Panc1 (cell line): ENCODE measurements around the gene OMA1. TPM values are rescaled to one million over a fixed set of nuclear protein-coding genes. Genes with fewer than 3 reads are reported as not detected.

Source experiments
- ATAC-seq: fragments of 200-7000 bp; cut with Tn5 transposase; 2 replicates; pipeline ENCODE4 v1.9.1; 2020; ENCODE audit warnings: mild to moderate bottlenecking, moderate library complexity
- BruUV-seq: library from RNA; stranded (reverse); fragments of 400-500 nt; replicated peaks from 2 replicates; lab custom pipeline; 2021; lab: Mats Ljungman, UMichigan
- CTCF ChIA-PET: fragments of 300-600 bp; sonication (Branson Sonifier 250); formaldehyde crosslinking; loops from one replicate; lab custom pipeline; 2022; ENCODE audit warnings: antibody characterized with exemption; lab: Charles Lee
- POLR2A ChIA-PET: fragments of 300-600 bp; sonication (Branson Sonifier 250); formaldehyde crosslinking; loops from one replicate; lab custom pipeline; 2022; ENCODE audit warnings: antibody characterized with exemption; lab: Charles Lee
- DNase-seq: peaks from one replicate; pipeline ENCODE4 v3.0.0-alpha.2; 2010; ENCODE audit warnings: low read depth, low spot score
- H3K27ac ChIP-seq: 2 replicates; pipeline ENCODE4 v1.5.1; 2011; ENCODE audit warnings: mild to moderate bottlenecking, low read length, inconsistent platforms
- H3K27me3 ChIP-seq: fragments of 200-500 bp; sonication (Bioruptor generic); 2 replicates; pipeline ENCODE4 v1.6.0; 2014; ENCODE audit warnings: low read length, inconsistent platforms; ENCODE audit not compliant: control insufficient read depth, insufficient read depth
- H3K36me3 ChIP-seq: fragments of 200-500 bp; sonication (Bioruptor generic); 2 replicates; pipeline ENCODE4 v1.5.1; 2014; ENCODE audit warnings: inconsistent platforms, mild to moderate bottlenecking, low read length, moderate library complexity; ENCODE audit not compliant: control insufficient read depth, insufficient read depth
- H3K4me1 ChIP-seq: 2 replicates; pipeline ENCODE4 v1.5.1; 2011; ENCODE audit warnings: inconsistent platforms, mild to moderate bottlenecking, low read length, moderate library complexity; ENCODE audit not compliant: control insufficient read depth, insufficient read depth
- H3K4me3 ChIP-seq, 2 experiments: 2 replicates each; pipeline ENCODE4 v1.5.1; 2011 to 2012; ENCODE audit warnings: low read depth in 2 of 2, low read length in 2 of 2, mild to moderate bottlenecking in 2 of 2, inconsistent platforms in 1 of 2, moderate library complexity in 1 of 2
- H3K9me3 ChIP-seq: fragments of 200-500 bp; sonication (Bioruptor generic); 2 replicates; pipeline ENCODE4 v1.5.1; 2014; ENCODE audit warnings: low read depth, mild to moderate bottlenecking, inconsistent platforms, low read length, moderate library complexity; ENCODE audit not compliant: control insufficient read depth, insufficient read depth
- POLR2AphosphoS5 ChIP-seq: IDR thresholded peaks from 2 replicates; pipeline ENCODE4 v1.6.1; 2012; ENCODE audit warnings: mild to moderate bottlenecking, low read depth, low read length, moderate library complexity
- SIN3A ChIP-seq: IDR thresholded peaks from 2 replicates; pipeline ENCODE4 v1.6.1; 2012; ENCODE audit warnings: low read depth, mild to moderate bottlenecking, low read length, moderate library complexity, borderline replicate concordance; ENCODE audit not compliant: insufficient read depth
- TCF7L2 ChIP-seq: IDR thresholded peaks from 2 replicates; pipeline ENCODE4 v1.6.1; 2011; ENCODE audit warnings: mild to moderate bottlenecking, low read depth, low read length, inconsistent platforms
- in situ Hi-C: cut with HindIII; loops from 2 replicates; pipeline ENCODE4 v1.10.0; 2016; ENCODE audit warnings: low sequenced_read_pairs, low pct_unique_long_range_greater_than_20kb
- intact Hi-C: fragments of 100-400 bp; cut with micrococcal nuclease; formaldehyde crosslinking; loops from one replicate; pipeline ENCODE4 v1.10.0; 2022; ENCODE audit not compliant: unreplicated experiment
- total RNA-seq: library from RNA; stranded (reverse); gene quantifications from one replicate; pipeline ENCODE4 v1.2.1, GENCODE V29; 2021; ENCODE audit not compliant: unreplicated experiment
- TF ChIP-seq, protein P1 (sequence below), 2 experiments: IDR thresholded peaks; 2 replicates each; pipeline ENCODE4 v1.6.1; 2011 to 2012; ENCODE audit warnings: low read depth in 2 of 2, control low read depth in 1 of 2, low read length in 1 of 2, mild to moderate bottlenecking in 1 of 2, moderate library complexity in 1 of 2; ENCODE audit not compliant: insufficient read depth in 1 of 2
- TF ChIP-seq, protein P2 (sequence below): fragments of 450-650 bp; IDR thresholded peaks from 2 replicates; pipeline ENCODE4 v1.5.1; 2017; ENCODE audit warnings: mild to moderate bottlenecking

The OMA1 gene
- total RNA-seq, 1 experiment from 2014 or later: 16.6 TPM

DNA sequence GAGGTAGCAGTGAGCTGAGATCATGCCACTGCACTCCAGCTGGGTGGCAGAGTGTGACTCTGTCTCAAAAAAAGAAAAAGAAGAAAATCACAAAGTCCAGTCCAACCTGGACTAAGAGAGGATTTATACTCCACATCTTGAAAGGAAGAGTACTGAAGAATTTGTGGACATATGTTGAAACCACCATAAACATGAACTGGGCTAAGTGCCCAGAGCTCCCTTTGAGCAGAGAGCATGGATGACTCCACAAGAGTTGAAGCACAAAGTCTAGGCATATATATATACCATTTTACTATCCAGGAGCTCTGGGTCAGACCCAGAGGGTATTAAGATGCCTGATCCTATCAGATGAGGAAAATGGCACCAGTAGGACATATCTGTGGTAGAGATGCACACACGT is 86.6 kb downstream of the OMA1 start:
- BruUV-seq: no TSS peak
- ATAC-seq (no peak), DNase-seq (no peak)
- in situ Hi-C loops (no loop called here), intact Hi-C loops (no loop called here)
- no peak overlapping the region for H3K27ac ChIP-seq
- H3K4me1 ChIP-seq: no peaks in the 10 kb centered on the region
- H3K4me3 ChIP-seq: no peak overlapping the region
- TF ChIP-seq, protein P1, sequence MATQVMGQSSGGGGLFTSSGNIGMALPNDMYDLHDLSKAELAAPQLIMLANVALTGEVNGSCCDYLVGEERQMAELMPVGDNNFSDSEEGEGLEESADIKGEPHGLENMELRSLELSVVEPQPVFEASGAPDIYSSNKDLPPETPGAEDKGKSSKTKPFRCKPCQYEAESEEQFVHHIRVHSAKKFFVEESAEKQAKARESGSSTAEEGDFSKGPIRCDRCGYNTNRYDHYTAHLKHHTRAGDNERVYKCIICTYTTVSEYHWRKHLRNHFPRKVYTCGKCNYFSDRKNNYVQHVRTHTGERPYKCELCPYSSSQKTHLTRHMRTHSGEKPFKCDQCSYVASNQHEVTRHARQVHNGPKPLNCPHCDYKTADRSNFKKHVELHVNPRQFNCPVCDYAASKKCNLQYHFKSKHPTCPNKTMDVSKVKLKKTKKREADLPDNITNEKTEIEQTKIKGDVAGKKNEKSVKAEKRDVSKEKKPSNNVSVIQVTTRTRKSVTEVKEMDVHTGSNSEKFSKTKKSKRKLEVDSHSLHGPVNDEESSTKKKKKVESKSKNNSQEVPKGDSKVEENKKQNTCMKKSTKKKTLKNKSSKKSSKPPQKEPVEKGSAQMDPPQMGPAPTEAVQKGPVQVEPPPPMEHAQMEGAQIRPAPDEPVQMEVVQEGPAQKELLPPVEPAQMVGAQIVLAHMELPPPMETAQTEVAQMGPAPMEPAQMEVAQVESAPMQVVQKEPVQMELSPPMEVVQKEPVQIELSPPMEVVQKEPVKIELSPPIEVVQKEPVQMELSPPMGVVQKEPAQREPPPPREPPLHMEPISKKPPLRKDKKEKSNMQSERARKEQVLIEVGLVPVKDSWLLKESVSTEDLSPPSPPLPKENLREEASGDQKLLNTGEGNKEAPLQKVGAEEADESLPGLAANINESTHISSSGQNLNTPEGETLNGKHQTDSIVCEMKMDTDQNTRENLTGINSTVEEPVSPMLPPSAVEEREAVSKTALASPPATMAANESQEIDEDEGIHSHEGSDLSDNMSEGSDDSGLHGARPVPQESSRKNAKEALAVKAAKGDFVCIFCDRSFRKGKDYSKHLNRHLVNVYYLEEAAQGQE (IDR thresholded peaks at IDR 0.05; ENCODE audit: insufficient read depth in 1 of 2, low read depth in 2 of 2, low read length in 1 of 2): no peak
- no peak for TF ChIP-seq TCF7L2
- POLR2A ChIA-PET: no interaction called here
- H3K27me3 ChIP-seq: no peaks in the 10 kb centered on the region
- CTCF ChIA-PET: interaction anchor here (0.7 kb wide), 1 partner anchor 25 kb away, joined by 4 read pairs; no protein-coding TSS in a partner anchor
- H3K9me3 ChIP-seq: no peaks in the 10 kb centered on the region
- no peaks in the 10 kb centered on the region for H3K36me3 ChIP-seq

DNA sequence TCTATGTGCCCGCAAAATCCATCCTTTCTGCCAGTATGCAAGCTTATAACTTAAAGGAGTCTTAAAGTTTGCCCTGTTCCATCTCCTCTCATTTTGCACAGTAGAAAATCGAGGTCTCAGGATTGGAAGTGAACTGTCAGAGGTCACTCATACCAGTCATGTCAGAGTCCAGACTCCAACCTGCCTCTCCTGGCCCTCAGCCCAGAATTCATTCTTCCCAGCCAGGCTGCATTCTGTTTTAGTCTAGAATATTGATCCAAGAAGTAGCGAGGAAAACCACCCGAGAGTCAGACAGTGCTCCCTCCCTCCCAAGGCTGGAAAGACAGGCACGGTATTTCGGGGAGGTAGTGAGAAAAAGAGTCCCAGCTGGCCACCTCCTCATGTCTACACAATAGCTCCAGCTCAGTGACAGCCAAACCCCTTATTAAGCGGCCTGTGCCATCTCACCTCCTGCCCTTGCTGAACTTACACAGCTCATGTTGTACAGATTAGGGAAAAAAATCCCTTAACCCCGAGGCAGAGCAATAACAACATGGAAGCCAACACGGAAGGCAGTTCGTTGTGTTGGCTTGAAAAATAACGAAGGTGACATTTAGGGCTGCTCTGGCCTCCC is 89.4 kb downstream of the OMA1 start:
- TF ChIP-seq, protein P2, sequence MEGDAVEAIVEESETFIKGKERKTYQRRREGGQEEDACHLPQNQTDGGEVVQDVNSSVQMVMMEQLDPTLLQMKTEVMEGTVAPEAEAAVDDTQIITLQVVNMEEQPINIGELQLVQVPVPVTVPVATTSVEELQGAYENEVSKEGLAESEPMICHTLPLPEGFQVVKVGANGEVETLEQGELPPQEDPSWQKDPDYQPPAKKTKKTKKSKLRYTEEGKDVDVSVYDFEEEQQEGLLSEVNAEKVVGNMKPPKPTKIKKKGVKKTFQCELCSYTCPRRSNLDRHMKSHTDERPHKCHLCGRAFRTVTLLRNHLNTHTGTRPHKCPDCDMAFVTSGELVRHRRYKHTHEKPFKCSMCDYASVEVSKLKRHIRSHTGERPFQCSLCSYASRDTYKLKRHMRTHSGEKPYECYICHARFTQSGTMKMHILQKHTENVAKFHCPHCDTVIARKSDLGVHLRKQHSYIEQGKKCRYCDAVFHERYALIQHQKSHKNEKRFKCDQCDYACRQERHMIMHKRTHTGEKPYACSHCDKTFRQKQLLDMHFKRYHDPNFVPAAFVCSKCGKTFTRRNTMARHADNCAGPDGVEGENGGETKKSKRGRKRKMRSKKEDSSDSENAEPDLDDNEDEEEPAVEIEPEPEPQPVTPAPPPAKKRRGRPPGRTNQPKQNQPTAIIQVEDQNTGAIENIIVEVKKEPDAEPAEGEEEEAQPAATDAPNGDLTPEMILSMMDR: no peak
- TF ChIP-seq POLR2AphosphoS5: no peak
- no peak for TF ChIP-seq SIN3A
- no peak for TF ChIP-seq TCF7L2
- TF ChIP-seq, protein P1 (IDR thresholded peaks at IDR 0.05; ENCODE audit: insufficient read depth in 1 of 2, low read depth in 2 of 2, low read length in 1 of 2): no peak
- no peaks in the 10 kb centered on the region for H3K4me1 ChIP-seq
- no peaks in the 10 kb centered on the region for H3K27me3 ChIP-seq
- no peaks in the 10 kb centered on the region for H3K9me3 ChIP-seq
- DNase-seq: no peak
- intact Hi-C loops: no loop called here
- CTCF ChIA-PET: no interaction called here
- H3K36me3 ChIP-seq: no peaks in the 10 kb centered on the region
- no peak overlapping the region for H3K27ac ChIP-seq
- BruUV-seq: no TSS peak
- POLR2A ChIA-PET: no interaction called here
- no peak overlapping the region for H3K4me3 ChIP-seq
- in situ Hi-C loops: no loop called here
- ATAC-seq: peak; percentile 26; the same call in 1 of the 2 replicates
